ENCODE measurements around the gene ZER1.
A peak's percentile ranks its signal among the peaks of the same experiment; 100 is the strongest.
"Not testable (repeated sequence)": the region's sequence is repeated elsewhere in the genome, so short reads cannot be mapped to it uniquely, and the experiment has no call there.

ZER1 gene

GRCh38 chr9:128771745-128772519 lies at the start of gene ZER1:
ZER1 (minus strand) TSS chr9:128771927; CDS start chr9:128755565, 16,362 bp downstream.
- peak; percentile 66 for FAIRE-seq
- DNase-seq (ENCODE audit: extremely low spot score, insufficient read length, low read depth): peak; percentile 98

DNA sequence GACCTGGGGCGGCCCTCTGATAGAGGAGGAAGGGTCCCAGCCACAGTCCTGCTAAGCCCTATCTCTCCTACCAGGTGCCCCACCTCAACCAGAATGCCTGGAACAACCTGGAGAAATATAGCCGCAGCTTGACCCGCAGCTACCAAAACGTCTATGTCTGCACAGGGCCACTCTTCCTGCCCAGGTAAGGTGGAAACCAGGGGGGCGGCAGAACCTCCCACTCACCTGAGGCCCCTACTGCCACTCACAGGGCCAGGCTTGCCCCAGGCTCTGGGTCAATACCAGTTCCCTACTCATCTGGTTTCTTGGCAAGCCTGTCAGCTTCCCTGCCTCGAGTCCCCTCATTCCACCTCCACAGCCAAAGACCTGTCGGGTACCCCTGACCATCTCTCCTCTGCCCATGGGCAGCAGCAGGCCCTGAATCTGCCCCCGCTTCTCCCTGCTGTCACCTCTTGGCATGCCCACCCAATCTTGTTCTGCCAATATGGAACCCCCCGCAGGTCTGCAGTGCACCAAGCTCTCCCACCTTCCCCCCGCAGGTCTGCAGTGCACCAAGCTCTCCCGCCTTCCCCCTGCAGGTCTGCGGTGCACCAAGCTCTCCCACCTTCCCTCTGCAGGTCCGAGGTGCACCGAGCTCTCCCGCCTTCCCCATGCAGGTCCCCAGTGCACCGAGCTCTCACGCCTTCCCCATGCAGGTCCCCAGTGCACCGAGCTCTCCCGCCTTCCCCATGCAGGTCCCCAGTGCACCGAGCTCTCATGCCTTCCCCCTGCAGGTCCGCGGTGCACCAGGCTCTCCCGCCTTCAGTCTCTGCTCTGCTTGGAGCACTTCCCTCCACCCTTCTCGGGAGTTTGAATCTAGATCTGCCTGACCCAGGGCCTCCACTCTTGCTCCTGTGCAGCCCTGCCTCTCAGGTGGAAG lies 49.2 kb upstream of the ZER1 start:
- DNase-seq (ENCODE audit: extremely low spot score, insufficient read length, low read depth): no peak

GRCh38 chr9:128819716-128820664 lies 48.3 kb upstream of the ZER1 start:
- FAIRE-seq: no peak
- no peak for DNase-seq (ENCODE audit: extremely low spot score, insufficient read length, low read depth)

More for the DNA sequence above, 49.2 kb upstream of the ZER1 start:
- FAIRE-seq: no peak

DNA sequence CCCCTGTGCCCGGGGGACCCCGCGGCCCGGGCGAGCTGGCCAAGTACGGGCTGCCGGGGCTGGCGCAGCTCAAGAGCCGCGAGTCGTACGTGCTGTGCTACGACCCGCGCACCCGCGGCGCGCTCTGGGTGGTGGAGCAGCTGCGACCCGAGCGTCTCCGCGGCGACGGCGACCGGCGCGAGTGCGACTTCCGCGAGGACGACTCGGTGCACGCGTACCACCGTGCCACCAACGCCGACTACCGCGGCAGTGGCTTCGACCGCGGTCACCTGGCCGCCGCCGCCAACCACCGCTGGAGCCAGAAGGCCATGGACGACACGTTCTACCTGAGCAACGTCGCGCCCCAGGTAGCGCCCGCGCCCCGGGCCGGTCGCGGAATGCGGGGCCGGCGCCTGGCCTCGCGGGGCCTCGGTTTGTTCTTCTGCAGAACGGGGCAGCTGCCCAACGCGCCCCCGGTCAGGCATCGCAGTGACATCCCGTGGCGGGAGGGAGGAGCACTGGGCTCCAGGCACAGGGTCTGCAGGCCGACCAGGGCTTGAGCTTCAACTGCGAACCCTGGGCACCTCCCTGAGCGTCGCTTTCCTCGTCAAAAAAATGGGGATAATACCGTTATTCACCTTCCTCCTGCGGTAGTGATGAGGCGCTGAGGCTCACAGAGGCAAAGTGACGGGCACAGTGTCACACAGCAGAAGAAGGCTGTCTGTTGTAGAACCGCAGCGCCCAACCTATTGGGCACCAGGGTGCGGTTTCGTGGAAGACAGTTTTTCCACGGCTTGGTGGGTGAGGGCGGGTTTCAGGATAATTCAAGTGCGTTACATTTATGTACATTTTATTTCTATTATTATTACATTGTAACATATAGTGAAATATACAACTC lies 47.4 kb upstream of the ZER1 start:
- DNase-seq (ENCODE audit: extremely low spot score, insufficient read length, low read depth): peak; percentile 25
- FAIRE-seq: no peak

GRCh38 chr9:128818099-128818838 lies 46.5 kb upstream of the ZER1 start, which contains the start of gene ENDOG:
ENDOG (plus strand) TSS chr9:128818500; CDS start chr9:128818685, 185 bp downstream.
- DNase-seq (ENCODE audit: extremely low spot score, insufficient read length, low read depth) (peak; percentile 100), FAIRE-seq (peak; percentile 99)

GRCh38 chr9:128810873-128811272 lies 39.1 kb upstream of the ZER1 start:
- FAIRE-seq (no peak), DNase-seq (ENCODE audit: extremely low spot score, insufficient read length, low read depth) (no peak)

DNA sequence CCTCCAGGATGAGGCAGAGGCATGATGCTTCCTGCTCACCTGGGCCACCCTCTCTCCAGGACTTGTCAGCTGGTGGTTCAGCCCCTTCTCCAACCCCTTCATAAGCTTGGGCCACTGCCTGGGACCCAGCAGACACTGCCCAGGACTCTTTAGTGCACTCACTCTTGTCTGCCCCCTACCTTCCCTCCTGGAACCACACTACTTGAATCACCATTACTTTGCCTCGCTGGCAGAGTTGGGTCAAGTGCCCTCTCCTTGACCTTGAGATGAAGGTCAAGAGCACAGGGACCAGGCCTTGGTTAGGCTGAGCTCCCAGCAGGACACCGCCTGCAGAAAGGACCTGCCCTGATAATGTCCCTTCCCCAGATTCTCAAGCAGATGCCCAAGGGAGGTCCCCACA lies 38.1 kb upstream of the ZER1 start:
- DNase-seq (ENCODE audit: extremely low spot score, insufficient read length, low read depth) (no peak), FAIRE-seq (no peak)

- no peak for FAIRE-seq
- no peak for DNase-seq (ENCODE audit: extremely low spot score, insufficient read length, low read depth)
Observed at GRCh38 chr9:128809036-128809599, 37.4 kb upstream of the ZER1 start.

DNA sequence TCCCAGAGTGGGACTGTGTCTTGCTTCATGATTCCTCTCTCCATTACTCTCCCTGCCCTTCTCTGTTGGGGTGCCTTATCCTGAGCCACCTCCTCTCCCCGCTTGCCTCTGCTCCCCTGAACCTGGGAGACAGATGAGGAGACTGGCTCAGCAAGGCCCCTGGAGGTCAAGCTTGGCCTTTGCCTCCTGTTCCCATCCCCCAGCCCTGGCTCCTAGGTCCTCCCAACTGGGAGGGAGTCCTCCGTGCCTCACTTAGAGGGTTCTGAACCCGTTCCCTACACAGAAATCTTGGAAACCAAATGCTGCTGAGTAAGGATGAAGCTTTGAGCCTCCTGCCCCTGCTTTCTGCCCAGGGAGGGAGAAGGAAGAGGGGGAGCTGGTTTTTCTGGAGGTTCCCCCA lies 36.8 kb upstream of the ZER1 start:
- no peak for DNase-seq (ENCODE audit: extremely low spot score, insufficient read length, low read depth)
- FAIRE-seq: no peak

DNA sequence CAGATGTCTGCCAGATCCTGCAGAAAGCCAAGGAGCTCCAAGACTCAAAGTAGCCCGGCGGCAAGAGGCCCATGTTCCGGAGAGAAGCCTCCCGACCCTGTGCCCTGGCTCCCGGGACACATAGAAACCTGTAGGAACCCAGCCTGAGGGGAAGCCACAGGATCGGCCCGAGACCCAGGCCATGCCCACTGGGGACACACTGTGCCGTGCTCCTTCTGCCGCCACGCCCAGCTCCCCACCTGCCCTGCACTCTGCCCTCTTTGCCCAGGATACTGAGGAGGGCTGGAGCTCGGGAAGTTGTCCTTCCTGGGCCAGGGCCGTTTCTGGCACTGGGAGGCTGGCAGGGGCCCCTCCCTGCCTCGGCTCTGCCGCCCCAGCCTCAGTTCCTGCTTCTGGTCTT lies 36.1 kb upstream of the ZER1 start:
- no peak for DNase-seq (ENCODE audit: extremely low spot score, insufficient read length, low read depth)
- no peak for FAIRE-seq

- DNase-seq (ENCODE audit: extremely low spot score, insufficient read length, low read depth): no peak
- no peak for FAIRE-seq
Observed at GRCh38 chr9:128805661-128806060, 33.9 kb upstream of the ZER1 start.

DNA sequence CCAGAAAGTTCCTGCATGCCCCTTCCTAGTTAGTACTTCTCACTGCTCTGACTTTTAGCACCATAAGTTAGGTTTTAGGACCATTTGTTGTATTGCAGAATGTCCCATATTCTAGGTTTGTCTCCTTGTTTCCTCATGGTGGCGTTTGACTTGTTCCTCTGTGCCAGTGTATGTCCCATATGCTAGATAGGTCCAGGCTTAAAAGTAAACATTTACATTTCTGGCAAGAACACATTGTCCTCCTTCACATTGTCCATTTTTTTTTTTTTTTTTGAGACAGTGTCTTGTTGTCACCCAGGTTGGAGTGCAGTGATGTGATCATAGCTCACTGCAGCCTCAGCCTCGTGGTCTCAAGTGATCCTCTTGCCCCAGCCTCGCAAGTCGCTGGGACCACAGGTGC lies 30.8 kb upstream of the ZER1 start:
- no peak for FAIRE-seq

GRCh38 chr9:128800061-128800460 lies 28.3 kb upstream of the ZER1 start:
- FAIRE-seq (no peak), DNase-seq (ENCODE audit: extremely low spot score, insufficient read length, low read depth) (no peak)

More for the DNA sequence above, 30.8 kb upstream of the ZER1 start:
- DNase-seq (ENCODE audit: extremely low spot score, insufficient read length, low read depth): no peak

DNA sequence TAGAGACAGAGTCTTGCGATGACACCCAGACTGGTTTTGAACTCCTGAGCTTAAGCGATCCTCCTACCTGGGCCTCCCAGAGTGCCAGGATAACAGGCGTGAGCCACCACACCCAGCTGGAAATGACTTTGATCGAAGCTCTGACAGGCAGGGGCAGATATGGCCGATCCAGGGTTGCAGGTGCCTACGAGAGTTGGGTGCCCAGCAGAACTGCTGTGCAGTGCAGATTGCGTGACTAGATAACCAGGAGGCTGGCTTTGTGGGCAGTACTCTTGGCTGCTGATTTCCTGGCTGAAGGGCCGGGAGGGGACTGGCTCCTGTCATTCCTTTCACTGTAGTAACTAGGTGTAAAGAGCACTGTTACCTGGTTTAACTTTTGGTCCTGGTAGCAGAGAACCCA lies 27.2 kb upstream of the ZER1 start:
- DNase-seq (ENCODE audit: extremely low spot score, insufficient read length, low read depth): no peak
- FAIRE-seq: no peak

- DNase-seq (ENCODE audit: extremely low spot score, insufficient read length, low read depth); FAIRE-seq: not testable (repeated sequence)
Observed at GRCh38 chr9:128794961-128795360, 23.2 kb upstream of the ZER1 start.

GRCh38 chr9:128792978-128793686 lies 21.4 kb upstream of the ZER1 start:
- FAIRE-seq (no peak), DNase-seq (ENCODE audit: extremely low spot score, insufficient read length, low read depth) (no peak)

- no peak for DNase-seq (ENCODE audit: extremely low spot score, insufficient read length, low read depth)
- FAIRE-seq: no peak
Observed at GRCh38 chr9:128792134-128792533, 20.4 kb upstream of the ZER1 start.

Data from GM18507 (cell line).